Colon (tissue), 2 donors: ENCODE results near the gene PLEKHF1.

ENCODE experiments used
- FAIRE-seq: peaks from 2 replicates; lab custom pipeline; 2012; peaks lifted over from hg19 to GRCh38; lab: Jason Lieb, UNC
- donor health status: control.
- donor health status: control.

PLEKHF1 gene

DNA sequence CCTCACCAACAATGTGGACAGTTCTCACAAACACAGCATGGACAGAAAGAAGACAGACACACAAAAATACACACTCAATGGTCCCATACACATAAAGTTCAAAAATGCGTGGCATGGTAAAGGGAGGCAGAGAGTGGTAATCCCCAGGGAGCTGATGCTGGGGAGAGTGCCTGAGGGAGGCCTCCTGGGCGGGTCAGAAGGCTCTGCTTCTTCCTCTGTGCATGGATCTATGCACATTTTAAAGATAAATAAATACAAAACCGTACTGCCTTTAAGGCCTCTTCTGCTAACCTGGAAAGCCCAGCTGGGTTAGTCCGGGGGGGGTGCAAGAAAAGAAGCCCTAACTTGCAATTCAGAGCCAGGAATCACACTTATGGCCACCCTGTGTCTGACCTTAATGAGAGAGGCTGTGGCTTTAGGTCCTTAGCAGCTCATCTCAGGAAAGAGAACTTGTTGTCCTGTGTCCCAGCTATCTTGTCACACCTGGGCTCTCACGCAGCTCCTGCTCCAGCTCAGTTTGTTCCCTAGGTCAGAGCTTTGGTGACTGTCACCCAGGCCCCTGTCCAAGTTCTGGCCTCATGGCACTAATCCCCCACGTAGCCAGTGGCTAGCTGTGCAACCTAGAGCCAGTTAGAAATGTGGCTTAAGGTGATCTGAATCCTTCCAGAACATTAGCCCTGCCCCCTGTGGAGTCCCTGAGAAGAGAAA, 30.7 kb upstream of the PLEKHF1 start:
- FAIRE-seq: no peak

DNA sequence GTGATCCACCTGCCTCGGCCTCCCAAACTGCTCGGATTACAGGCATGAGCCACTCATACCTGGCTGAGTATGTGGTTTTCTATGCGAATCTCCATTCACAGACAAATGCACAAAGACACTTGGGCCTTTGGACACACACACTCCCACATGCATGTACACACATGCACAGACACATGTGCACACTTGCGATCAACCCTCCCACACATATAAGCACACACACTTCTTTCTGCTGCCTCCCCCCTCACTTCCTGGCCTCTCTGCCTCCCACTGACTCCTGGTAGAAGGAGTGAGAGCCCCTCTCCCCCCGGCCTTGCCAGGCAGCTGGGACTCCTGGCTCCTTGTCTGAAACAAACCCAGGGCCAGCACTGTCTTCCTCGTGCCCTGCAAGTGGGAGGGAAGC, 29.3 kb upstream of the PLEKHF1 start:
- FAIRE-seq: no peak

DNA sequence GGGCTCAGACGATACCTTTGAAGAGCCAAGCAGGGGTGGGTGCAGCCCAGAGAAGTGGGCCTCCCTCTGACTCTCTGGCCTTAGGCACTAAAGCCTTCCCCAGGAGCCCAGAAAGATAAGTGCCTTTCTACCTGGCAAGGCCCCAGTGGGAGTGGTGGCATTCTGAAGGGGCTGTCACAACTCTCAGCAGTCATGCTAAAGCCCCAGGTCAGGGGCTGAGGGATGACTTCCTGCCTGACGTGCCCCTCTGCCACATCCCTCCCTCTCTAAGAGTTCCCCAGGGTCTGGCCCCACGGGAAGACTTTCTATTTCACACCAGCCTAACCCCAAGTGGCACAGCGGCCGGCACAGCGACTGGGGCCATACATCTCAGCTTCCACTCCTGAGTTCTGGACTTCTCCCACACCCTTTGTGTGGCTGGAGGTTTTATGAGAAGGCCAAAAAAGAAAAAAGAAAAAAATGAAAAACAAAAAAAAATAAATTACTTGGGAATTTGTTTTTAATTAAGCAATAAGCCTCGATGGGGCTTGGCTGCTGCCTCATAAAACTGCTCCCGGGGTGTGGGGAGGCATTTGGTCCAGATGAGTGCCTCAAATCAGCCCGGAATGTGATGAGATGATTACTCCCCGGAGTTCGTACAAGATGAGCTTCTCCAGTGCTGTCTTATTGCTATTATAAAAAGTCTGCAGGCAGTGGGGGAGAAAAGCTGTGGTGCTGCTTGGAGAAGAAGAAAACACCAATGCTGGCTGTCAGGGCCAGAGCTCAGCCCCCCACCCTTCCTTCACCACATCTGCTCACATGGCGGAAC, 28.5 kb upstream of the PLEKHF1 start:
- FAIRE-seq: no peak

DNA sequence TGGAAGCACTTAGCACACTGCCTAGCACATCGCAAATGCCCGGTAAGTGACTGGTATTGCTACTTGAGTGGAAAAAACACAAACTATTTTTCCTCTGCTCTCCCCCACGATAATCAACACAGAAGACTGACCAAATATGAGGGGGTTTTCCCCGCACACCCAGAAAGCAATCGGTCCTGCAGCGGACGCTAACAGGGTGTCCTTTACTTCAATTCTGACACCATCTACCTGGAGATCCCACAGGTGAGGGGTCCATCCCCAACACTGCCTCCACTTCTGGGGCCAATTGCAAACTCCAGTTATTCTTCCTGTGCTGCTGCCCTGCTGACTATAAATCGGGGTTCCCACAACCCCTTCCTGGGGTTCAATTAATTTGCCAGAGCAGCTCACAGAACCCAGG, 26.2 kb upstream of the PLEKHF1 start:
- FAIRE-seq: no peak

DNA sequence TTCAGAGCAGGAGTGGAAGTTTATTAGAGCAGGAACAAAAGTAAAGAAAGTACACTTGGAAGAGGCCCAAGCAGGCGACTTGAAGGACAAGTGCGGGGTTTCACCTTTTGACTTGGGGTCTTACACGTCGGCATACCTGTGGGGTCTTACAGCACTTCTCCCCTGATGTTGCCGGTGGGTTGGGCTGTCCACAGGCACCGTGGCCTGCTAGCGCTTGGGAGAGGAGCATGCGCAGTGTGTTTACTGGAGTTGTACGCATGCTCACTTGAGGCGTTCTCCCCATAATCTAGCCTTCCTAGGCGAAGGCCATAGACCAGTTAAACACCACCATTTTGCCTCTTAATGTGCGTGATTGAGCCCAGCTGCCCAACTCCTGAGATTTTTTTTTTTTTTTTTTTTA, 25.0 kb upstream of the PLEKHF1 start:
- no peak for FAIRE-seq

DNA sequence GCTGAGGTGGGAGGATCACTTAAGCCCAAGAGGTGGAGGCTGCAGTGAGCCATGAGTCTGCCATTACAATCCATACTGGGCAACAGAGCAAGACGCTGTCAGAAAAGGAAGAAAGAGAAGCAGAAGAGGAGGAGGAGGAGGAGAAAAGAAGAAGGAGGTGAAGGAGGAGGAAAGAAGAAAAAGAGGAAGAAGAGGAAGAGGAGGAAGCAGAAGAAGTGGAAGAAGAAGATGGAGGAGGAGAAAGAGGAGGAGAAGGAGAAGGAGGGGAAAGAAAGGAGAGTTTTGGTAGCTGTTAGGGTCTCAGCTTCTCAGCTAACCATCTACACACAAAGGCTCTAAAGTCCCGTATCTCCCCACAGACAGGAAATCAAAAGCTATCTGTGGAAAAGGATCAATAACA, 23.7 kb upstream of the PLEKHF1 start:
- no peak for FAIRE-seq

DNA sequence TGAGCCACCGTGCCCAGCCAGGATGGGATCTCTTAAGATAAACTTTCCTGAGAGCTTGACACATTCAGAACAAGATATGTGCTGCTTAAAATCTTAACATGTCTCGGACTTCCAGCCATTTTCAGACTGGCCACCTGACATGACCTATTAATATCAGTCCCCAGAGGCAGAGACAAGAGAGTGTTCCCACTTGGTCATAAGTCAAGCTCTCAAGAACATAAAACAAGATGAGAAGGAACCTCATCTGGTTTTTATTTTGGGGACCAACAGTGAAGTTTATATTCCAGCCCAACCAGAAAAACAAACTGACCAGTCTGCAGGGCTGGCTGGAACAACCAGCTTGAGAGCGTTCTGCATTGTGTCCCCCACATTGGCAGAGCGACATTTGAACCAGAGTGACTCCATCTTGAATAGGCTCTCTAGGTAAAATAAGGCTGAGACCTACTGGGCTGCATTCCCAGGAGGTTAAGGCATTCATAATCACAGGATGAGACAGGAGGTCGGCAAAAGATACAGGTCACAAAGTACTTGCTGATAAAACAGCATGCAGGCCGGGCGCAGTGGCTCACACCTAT, 21.8 kb upstream of the PLEKHF1 start:
- FAIRE-seq: no peak

DNA sequence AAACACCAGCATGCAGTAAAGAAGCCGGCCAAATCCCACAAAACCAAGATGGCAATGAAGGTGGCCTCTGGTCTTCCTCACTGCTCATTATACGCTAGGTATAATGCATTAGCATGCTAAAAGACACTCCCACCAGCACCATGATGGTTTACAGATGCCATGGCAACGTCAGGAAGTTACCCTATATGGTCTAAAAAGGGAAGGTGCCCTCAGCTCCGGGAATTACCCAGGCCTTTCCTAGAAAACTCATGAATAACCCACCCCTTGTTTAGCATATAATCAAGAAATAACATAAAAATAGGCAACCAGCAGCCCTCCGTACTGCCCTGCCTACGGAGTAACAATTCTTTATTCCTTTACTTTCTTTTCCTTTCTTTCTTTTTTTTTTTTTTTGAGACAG, 21.1 kb upstream of the PLEKHF1 start:
- no peak for FAIRE-seq

DNA sequence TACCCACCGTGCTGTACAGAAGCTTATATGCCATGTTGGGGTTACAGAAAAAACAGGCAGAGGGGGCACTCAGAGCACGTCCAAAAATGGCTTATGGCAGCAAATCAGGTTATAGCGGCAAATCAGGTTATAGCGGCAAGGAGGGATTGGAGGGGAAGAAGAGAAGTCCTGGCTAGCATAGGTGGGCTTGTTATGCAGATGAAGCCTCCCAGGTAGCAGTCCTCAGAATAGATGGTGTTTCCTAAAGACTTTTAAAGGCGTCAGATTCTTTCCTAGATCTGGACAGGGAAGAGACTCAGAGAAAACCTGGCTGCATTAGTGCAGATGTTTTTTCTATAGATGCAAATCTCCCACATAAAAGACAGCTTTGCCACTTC, 19.8 kb upstream of the PLEKHF1 start:
- no peak for FAIRE-seq

DNA sequence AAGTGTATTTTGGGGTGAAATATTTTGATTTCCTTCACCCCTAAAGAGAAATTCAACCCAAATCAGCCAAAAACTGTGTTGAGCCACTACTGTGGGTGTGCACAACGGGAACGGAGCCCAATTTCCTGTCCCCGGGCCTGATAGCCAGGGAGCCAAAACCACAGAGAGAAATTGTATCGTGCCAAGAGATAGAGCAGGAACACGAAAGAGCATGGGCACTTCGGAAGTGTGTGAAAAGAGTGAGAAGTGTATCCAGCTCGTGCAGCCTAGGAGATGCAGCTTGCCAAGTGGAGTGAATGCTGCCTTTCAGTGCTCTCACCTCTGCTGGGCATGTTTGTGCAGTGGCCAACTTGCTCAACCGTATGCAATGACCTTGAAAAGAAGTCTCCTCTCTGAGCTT, 19.4 kb upstream of the PLEKHF1 start:
- FAIRE-seq: no peak

DNA sequence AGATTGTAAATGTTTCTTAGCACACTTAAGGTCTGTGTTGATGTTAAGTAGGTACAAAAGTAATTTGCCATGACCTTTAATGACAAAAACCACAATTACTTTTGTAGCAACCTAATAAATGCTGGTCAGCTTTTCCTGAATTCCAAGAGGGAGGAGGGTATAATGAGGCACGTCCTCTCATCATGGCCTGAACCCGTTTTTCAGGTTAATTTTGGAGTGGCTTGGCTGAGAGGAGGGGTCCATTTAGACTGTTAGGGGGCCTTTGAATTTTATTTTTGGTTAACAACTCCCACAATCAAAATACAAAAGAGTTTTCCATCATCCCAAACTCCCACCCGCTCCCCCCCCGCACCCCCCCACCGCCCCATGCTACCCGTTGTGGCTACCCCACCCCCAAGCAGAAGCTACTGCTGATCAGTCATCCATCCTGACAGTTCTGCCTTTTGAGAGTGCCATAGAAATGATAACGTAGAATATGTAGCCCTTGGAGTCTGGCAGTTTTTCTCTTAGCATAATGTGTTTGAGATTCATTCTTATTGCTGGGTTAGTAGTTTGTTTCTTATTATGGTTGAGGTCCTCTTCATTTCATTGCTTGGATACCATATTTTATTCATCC, 14.4 kb upstream of the PLEKHF1 start:
- FAIRE-seq: no peak

DNA sequence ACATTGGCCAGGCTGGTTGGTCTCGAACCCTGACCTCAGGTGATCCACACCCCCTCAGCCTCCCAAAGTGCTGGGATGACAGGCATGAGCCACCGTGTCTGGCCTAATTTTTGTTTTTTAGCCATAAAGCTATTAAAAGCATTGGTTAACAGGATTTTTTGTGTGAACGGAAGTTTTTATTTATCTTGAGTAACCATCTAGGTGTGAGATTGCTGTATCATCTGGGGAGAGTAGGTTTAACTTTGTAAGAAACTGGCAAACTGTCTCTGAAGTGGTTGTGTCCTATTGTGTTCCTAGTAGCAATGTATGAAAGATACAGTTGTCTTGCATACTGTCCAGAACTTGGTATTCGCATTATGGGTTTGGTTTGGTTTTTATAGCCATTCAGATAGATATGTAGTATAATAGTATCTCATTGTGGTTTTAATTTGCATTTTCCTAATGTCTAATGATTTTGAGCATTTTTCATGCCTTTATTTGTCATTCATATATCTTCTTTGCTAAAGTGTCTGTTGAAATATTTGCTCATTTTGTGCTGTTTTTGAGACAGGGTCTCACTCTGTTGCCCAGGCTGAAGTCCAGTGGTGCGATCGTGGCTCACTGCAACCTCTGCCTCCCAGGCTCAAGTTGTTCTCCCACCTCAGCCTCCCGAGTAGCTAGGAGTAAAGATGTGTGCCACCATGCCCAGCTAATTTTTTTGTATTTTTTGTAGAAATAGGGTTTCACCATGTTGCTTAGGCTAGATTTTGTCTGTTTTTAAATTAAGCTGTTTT, 13.5 kb upstream of the PLEKHF1 start:
- FAIRE-seq: no peak

DNA sequence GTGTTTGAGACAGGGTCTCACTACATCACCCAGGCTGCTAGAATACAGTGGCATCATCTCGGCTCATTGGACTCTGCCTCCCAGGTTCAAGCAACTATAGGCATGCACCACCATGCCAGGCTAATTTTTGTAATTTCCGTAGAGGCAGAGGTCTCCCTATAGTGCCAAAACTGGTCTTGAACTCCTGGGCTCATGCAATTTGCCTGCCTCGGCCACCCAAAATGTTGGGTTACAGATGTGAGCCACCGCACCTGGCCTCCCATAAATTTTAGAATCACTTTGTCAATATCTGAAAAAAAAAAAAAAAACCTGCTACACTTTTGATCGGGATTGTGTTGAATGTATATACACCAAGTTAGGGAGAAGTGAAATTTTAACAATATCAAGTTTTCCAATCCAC, 11.9 kb upstream of the PLEKHF1 start:
- no peak for FAIRE-seq

DNA sequence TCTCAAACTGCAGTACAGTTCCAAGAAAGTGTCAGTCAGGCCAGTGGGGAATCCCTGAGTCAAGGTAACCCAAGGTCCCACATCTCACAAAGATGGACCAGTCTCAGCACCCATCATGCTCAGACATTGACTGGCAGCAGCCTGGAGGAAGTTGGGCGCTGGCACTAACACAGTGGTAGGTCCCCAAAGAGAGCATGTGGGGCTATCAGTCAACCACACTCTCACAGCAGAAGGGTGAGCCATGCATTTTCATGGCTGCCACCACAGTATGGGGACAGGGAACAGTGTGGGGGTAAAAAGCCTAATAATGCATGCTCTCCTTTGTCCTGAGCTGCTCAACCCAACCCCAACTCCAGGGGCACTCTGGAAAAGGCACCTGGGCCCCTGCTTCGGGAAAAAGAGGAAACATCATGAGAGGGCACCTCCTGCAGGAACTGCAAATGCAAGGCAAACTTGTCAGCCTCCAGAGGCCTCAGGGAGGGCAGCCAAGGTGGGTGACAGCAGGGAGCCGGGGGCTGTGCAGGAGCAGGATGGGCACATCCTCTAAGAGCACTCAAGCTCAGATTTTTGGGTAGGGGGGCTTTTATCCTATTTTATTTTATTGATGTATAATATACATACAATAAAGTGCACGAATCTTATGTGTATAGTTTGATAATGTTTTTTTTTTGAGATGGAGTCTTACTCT, 9.5 kb upstream of the PLEKHF1 start:
- no peak for FAIRE-seq

DNA sequence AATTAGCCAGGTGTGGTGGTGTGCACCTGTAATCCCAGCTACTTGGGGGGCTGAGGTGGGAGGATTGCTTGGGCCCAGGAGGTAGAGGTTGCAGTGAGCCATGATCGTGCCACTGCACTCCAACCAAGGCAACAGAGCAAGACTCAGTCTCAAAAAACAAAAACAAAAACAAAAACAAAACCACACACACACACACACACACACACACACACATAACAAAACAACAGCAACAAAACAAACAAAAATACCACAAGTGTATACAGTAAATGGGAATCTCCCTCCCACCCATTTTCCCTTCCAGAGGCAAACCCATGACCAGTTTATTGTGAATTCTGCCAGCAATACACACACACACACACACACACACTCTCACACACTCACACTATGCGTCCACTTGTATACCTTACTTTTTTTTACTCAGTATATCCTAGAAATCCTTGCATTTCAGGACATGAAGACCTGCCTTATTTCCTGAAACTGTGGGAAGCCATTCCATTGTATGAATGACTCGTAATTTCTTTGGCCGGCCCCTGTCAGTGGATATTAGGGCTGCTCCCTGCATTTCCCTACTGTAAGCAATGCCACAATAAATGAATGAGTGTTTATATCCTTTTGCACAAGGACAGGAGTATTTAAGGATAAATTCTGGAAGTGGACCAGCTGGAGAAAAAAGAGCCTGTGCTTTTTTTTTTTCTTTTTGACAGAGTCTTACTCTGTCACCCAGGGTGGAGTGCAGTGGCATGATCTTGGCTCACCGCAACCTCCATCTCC, 6.9 kb upstream of the PLEKHF1 start:
- no peak for FAIRE-seq

DNA sequence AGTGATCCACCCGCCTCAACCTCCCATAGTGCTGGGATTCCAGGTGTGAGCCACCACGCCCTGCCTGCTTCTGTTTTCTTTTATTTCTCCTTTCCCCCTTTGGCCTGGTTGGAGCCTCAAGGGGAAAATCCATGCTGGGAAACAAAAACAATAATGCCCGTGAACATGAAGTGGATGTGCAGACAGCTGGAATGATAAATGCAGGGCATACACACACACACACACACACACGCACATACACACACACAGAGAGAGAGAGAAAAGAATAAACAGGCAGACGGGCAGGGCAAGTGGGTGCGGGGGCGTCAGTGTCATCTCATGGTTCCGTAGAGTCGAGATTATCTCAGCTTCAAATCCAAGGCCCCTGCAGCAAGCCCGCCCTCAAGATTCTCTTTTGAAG, 4.4 kb upstream of the PLEKHF1 start:
- FAIRE-seq: no peak

DNA sequence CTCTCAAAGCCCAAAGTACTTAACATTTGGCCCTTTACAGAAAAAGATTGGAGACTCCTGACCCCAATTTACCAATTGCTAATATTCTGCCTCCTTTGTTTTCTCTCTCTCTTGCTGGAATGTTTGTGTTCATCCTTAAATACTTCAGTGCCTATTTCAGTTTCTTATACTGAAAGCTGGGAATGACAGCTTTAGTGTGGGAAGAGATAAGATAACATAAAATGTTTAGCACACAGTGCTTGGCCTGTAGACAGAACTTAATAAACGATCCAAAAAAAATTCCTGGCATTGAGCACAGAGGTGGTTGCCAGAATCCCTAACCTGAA, 3.0 kb upstream of the PLEKHF1 start:
- FAIRE-seq: no peak

DNA sequence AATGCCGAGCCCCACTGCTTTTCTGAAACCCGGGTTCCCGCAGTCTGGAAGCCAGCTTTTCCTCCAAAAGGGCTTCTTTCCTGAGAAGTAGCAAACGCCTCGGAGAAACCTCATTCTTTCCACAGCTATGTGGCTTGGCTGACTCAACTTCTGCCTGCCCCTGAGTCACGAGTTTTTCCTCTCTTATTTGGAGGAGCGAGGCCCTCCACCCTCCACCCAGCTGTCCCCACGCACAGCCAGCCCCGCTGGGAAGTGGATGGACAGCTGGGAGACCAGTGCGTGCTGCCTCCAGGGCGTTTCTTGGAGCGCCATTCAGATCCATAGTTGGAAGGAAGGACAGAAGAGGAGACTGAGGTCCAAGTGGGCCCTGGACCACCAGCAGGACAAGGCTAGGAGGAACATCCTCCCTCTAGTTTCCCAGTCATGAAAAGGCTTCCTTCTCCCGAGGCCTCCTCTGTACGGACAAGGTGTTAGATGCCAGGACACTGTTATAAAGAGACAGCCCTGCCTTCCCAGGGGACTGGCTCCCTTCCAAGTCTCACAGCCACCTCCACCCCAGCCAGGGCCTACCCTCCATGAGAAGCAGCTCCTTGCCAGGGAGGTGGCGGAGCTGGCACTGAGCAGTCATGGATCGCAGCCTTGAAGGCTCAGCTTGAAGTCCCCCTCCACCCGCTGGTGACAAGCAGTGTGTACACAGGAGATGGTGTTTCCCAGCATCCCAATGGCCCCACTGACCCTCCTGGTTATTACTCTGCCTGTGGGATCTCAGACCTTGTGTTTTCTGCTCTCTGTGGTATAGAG, 2.5 kb upstream of the PLEKHF1 start:
- no peak for FAIRE-seq

DNA sequence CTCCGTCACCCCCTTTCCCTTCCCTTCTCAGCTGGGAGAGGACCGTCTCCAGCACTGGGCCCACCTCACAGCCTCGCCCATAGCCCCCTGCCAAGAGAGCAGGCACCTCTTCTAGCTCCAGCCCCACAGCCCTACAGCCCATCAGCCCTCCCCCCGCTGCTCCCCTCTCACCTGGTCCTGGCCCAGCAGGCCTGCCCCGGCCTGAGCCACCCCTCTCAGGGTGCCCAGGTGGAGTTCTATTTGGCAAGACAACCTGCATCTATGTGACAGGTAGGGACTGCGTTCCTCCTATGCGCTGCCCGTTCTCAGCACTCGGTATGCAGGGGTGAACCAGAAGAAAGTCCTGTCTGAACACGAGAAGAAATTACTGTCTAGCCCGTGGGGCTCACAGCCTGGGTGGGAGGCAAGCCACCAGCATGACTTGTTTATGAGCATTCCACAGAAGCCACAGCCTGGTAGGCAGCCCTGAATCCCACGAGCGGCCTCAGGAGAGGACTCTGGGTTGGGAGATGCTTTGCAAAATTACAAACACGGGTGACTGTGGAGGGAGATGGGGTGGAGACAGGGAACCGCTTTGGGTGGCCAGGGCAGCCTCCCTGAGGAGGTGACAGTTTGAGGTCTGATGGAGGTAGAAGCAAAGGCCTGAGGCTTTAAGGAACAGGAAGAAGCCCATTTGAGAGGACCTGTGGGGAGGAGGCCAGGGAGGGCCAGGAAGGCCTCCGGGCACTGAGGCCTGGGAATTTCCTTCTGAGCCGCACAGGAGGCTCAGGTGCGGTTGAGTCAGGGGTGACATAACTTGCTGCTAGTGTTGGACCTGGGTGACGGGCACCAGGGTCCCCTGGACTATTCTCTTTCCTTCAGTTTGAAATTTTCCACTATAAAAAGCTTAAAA, 1.2 kb upstream of the PLEKHF1 start:
- no peak for FAIRE-seq
